Vagina (tissue), 2 donors: Measurements from ENCODE around the gene FNDC3A.

Source experiments
- CTCF ChIP-seq, 3 experiments: fragments of 450-650 bp in 2 of 3; fragments of 200-600 bp in 1 of 3; sonication (generic) in 1 of 3; IDR thresholded peaks; one replicate each; pipeline ENCODE4 v1.5.1; 2017 to 2019; ENCODE audit warnings: antibody characterized with exemption in 3 of 3, mild to moderate bottlenecking in 2 of 3, moderate library complexity in 2 of 3
- POLR2A ChIP-seq, 2 donors: fragments of 450-650 bp; IDR thresholded peaks; one replicate each; pipeline ENCODE4 v1.6.1; 2017; ENCODE audit warnings: antibody characterized with exemption in 2 of 2, mild to moderate bottlenecking in 2 of 2, moderate library complexity in 2 of 2

DNA sequence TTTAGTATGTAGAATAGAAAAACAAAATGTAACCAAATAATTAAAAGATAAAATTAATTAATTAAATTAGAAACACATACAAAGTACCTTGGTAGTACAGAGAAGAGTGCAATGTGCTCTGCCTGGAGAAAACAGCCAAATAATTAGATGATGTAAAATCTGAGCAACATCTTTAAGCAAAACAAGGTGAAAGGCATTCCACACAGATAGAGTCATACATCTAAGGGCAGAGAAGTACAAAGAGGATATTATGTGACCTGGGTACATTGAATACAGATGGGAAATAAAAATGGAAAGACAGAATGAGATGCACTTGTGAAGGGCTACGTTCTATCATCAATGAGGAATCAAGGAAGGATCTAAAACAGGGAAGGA lies 25.2 kb upstream of the FNDC3A start:
- TF ChIP-seq POLR2A (IDR thresholded peaks at IDR 0.05) (no peak), CTCF (IDR thresholded peaks at IDR 0.05) (no peak)
